Thyroid gland (tissue), 4 donors: ENCODE results near the gene JHY. TPM values are rescaled to one million over a fixed set of nuclear protein-coding genes. Genes with fewer than 3 reads are reported as not detected.
A peak's percentile ranks its signal among the peaks of the same experiment; 100 is the strongest.
"Not testable (repeated sequence)": the region's sequence is repeated elsewhere in the genome, so short reads cannot be mapped to it uniquely, and the experiment has no call there.

Source experiments
- DNase-seq, 2 donors: peaks; one replicate each; pipeline ENCODE4 v3.0.0-alpha.2; 2019
- H3K27ac ChIP-seq, 3 donors: fragments of 200-600 bp; sonication (generic); 1 replicate in 2 of 3; 2 replicates in 1 of 3; pipeline ENCODE4 v1.5.1; 2016 to 2019; ENCODE audit warnings: mild to moderate bottlenecking in 1 of 3, moderate library complexity in 1 of 3
- H3K27me3 ChIP-seq: fragments of 200-600 bp; sonication (generic); one replicate; pipeline ENCODE4 v1.5.1; 2019
- H3K36me3 ChIP-seq, 2 donors: fragments of 200-600 bp; sonication (generic); one replicate each; pipeline ENCODE4 v1.5.1; 2016 to 2019
- H3K4me1 ChIP-seq, 2 donors: fragments of 200-600 bp; sonication (generic); one replicate each; pipeline ENCODE4 v1.5.1; 2017 to 2019
- H3K4me3 ChIP-seq, 3 donors: fragments of 200-600 bp; sonication (generic); replicated peaks in 1 of 3; 1 replicate in 2 of 3; 2 replicates in 1 of 3; pipeline ENCODE4 v1.5.1; 2016; ENCODE audit warnings: mild to moderate bottlenecking in 1 of 3
- H3K9me3 ChIP-seq: fragments of 200-600 bp; sonication (generic); one replicate; pipeline ENCODE4 v1.5.1; 2017
- CTCF ChIP-seq, 6 experiments: fragments of 200-600 bp in 3 of 6; fragments of 450-650 bp in 3 of 6; sonication (generic) in 3 of 6; IDR thresholded peaks; one replicate each; pipeline ENCODE4 v1.5.1; 2016 to 2019; ENCODE audit warnings: antibody characterized with exemption in 6 of 6, mild to moderate bottlenecking in 2 of 6, inconsistent platforms in 1 of 6, moderate library complexity in 1 of 6
- POLR2A ChIP-seq, 2 donors: fragments of 450-650 bp; IDR thresholded peaks; one replicate each; pipeline ENCODE4 v1.6.1; 2017; ENCODE audit warnings: antibody characterized with exemption in 2 of 2, mild to moderate bottlenecking in 2 of 2, moderate library complexity in 1 of 2
- WGBS, 2 donors: methylation state at CpG; one replicate each; pipeline ENCODE4 v1.1.5; 2017; 5-methylcytosine and 5-hydroxymethylcytosine counted together
- intact Hi-C: fragments of 100-400 bp; cut with DNase I; formaldehyde crosslinking; loops from one replicate; pipeline ENCODE4 v1.15.1; 2023
- total RNA-seq, 4 donors: library from RNA; depleted of rRNA; stranded (reverse); fragments of >200 nt; gene quantifications; one replicate each; pipeline ENCODE4 v1.2.3, GENCODE V29; 2016

The JHY gene
- total RNA-seq, 4 donors from 2014 or later: 5.8 to 11.8 (median 8.9) TPM

- H3K4me3 ChIP-seq: no peak overlapping the region
- no peak for DNase-seq
- no peak overlapping the region for H3K27ac ChIP-seq
- H3K36me3 ChIP-seq: no peaks in the 10 kb centered on the region
- TF ChIP-seq CTCF (IDR thresholded peaks at IDR 0.05) (no peak), POLR2A (IDR thresholded peaks at IDR 0.05) (no peak)
- H3K27me3 ChIP-seq: no peaks in the 10 kb centered on the region
- intact Hi-C loops: loop anchor here (5.0 kb wide), 1 partner anchor 160 kb away; no protein-coding TSS in a partner anchor
- 88 to 96% methylated on average over 1 of the region's 1 CpG for WGBS, 2 donors
- no peaks in the 10 kb centered on the region for H3K9me3 ChIP-seq
- no peaks in the 10 kb centered on the region for H3K4me1 ChIP-seq
Measured at GRCh38 chr11:122862091-122862490, 20.5 kb upstream of the JHY start.

- H3K4me1 ChIP-seq, H3K27me3 ChIP-seq, DNase-seq, H3K9me3 ChIP-seq, H3K4me3 ChIP-seq, H3K27ac ChIP-seq, H3K36me3 ChIP-seq: not testable (repeated sequence)
- intact Hi-C loops: loop anchor here (5.0 kb wide), 1 partner anchor 159 kb away; no protein-coding TSS in a partner anchor
- 75 to 76% methylated on average over 1 of the region's 1 CpG for WGBS, 2 donors
Measured at GRCh38 chr11:122863154-122863553, 19.4 kb upstream of the JHY start.

- H3K36me3 ChIP-seq: no peaks in the 10 kb centered on the region
- no peaks in the 10 kb centered on the region for H3K9me3 ChIP-seq
- peak; percentile 54 to 70 for DNase-seq
- H3K27me3 ChIP-seq: no peaks in the 10 kb centered on the region
- no peak overlapping the region for H3K27ac ChIP-seq
- H3K4me3 ChIP-seq: no peak overlapping the region
- intact Hi-C loops: loop anchor here (5.0 kb wide), 1 partner anchor 158 kb away; no protein-coding TSS in a partner anchor
- no peaks in the 10 kb centered on the region for H3K4me1 ChIP-seq
- 26 to 36% methylated on average over 7 of the region's 7 CpGs for WGBS, 2 donors
- TF ChIP-seq POLR2A (IDR thresholded peaks at IDR 0.05) (no peak), CTCF (IDR thresholded peaks at IDR 0.05) (peak; percentile 71 to 92 (median 86))
Measured at GRCh38 chr11:122863704-122864326, 18.7 kb upstream of the JHY start.

GRCh38 chr11:122864386-122865115 is 18.0 kb upstream of the JHY start:
- Histone ChIP-seq H3K27ac (no peak overlapping the region), H3K4me3 (no peak overlapping the region)
- intact Hi-C loops: loop anchor here (5.0 kb wide), 1 partner anchor 158 kb away; no protein-coding TSS in a partner anchor

GRCh38 chr11:122869622-122870021 is 12.9 kb upstream of the JHY start:
- H3K36me3 ChIP-seq: no peaks in the 10 kb centered on the region
- intact Hi-C loops: no loop called here
- no peak for DNase-seq
- no peak overlapping the region for H3K27ac ChIP-seq
- WGBS, 2 donors: 68 to 69% methylated on average over 6 of the region's 6 CpGs
- no peak overlapping the region for H3K4me3 ChIP-seq
- TF ChIP-seq CTCF (IDR thresholded peaks at IDR 0.05) (no peak), POLR2A (IDR thresholded peaks at IDR 0.05) (no peak)
- H3K9me3 ChIP-seq: no peaks in the 10 kb centered on the region
- H3K27me3 ChIP-seq: no peaks in the 10 kb centered on the region
- no peaks in the 10 kb centered on the region for H3K4me1 ChIP-seq

More at GRCh38 chr11:122864386-122865115, 18.0 kb upstream of the JHY start:
- DNase-seq: no peak
- Histone ChIP-seq H3K9me3 (no peaks in the 10 kb centered on the region), H3K27me3 (no peaks in the 10 kb centered on the region), H3K4me1 (no peaks in the 10 kb centered on the region), H3K36me3 (no peaks in the 10 kb centered on the region)
- TF ChIP-seq CTCF (IDR thresholded peaks at IDR 0.05) (no peak), POLR2A (IDR thresholded peaks at IDR 0.05) (no peak)
- WGBS, 2 donors: 62 to 69% methylated on average over 7 of the region's 7 CpGs
